Measurements from ENCODE around the gene WASL.

GRCh38 chr7:123647106-123647730, 101.6 kb downstream of the WASL start:
- TF ChIP-seq POLR2A (IDR thresholded peaks at IDR 0.05) (no peak), CTCF (IDR thresholded peaks at IDR 0.05) (no peak), POLR2AphosphoS5 (IDR thresholded peaks at IDR 0.05) (no peak)

Measured in breast epithelium (tissue), 3 donors.